H1 (cell line): ENCODE results near the gene SCAMP3. TPM values are rescaled to one million over a fixed set of nuclear protein-coding genes. Genes with fewer than 3 reads are reported as not detected.

Source experiments
- CTCF ChIA-PET: fragments of 300-600 bp; sonication (Branson Sonifier 250); formaldehyde crosslinking; loops from one replicate; lab custom pipeline; 2021; ENCODE audit not compliant: partially characterized antibody; lab: Charles Lee
- POLR2A ChIA-PET: fragments of 300-600 bp; sonication (Branson Sonifier 250); formaldehyde crosslinking; loops from one replicate; lab custom pipeline; 2021; ENCODE audit warnings: inconsistent platforms; ENCODE audit not compliant: partially characterized antibody; lab: Charles Lee
- DNase-seq, 2 experiments: peaks; one replicate each; pipeline versions ENCODE4 v3.0.0 to v3.0.0-alpha.2; 2010 to 2022; ENCODE audit warnings: low spot score in 2 of 2, low read depth in 1 of 2, mixed read lengths in 1 of 2
- FAIRE-seq: peaks from 2 replicates; lab custom pipeline; 2011; peaks lifted over from hg19 to GRCh38; lab: Jason Lieb, UNC
- H2AFZ ChIP-seq: 2 replicates; pipeline ENCODE4 v1.8.1; 2012; ENCODE audit warnings: low read length, inconsistent platforms
- H2AK5ac ChIP-seq: 2 replicates; pipeline ENCODE4 v1.6.1; 2013; ENCODE audit warnings: low read depth, low read length
- H2BK120ac ChIP-seq: replicated peaks from 2 replicates; pipeline ENCODE3; 2013; ENCODE audit warnings: low read depth, low read length, inconsistent platforms
- H2BK12ac ChIP-seq: 2 replicates; pipeline ENCODE4 v1.6.1; 2013; ENCODE audit warnings: low read depth, low read length
- H2BK15ac ChIP-seq: 2 replicates; pipeline ENCODE4 v1.6.1; 2013; ENCODE audit warnings: low read length
- H2BK20ac ChIP-seq: 2 replicates; pipeline ENCODE4 v1.6.1; 2013; ENCODE audit warnings: low read length
- H2BK5ac ChIP-seq: 2 replicates; pipeline ENCODE4 v1.6.1; 2013; ENCODE audit warnings: low read depth, low read length
- H3K14ac ChIP-seq: 2 replicates; pipeline ENCODE4 v1.6.1; 2013; ENCODE audit warnings: inconsistent platforms; ENCODE audit not compliant: insufficient read length
- H3K18ac ChIP-seq: 2 replicates; pipeline ENCODE4 v1.6.1; 2013; ENCODE audit warnings: low read length; ENCODE audit errors: extremely low read depth
- H3K23ac ChIP-seq: 2 replicates; pipeline ENCODE4 v1.6.1; 2013; ENCODE audit warnings: inconsistent platforms; ENCODE audit not compliant: insufficient read length
- H3K23me2 ChIP-seq: 2 replicates; pipeline ENCODE4 v1.6.1; 2013; ENCODE audit warnings: low read depth, low read length
- H3K27ac ChIP-seq: 2 replicates; pipeline ENCODE4 v1.6.1; 2011; ENCODE audit warnings: low read depth, low read length, inconsistent platforms
- H3K27me3 ChIP-seq, 4 experiments: replicated peaks in 1 of 4; 1 replicate in 1 of 4; 2 replicates in 3 of 4; pipeline versions ENCODE4 v1.6.1 to v1.8.1; 2011 to 2013; ENCODE audit warnings: low read length in 3 of 4, mild to moderate bottlenecking in 3 of 4, inconsistent platforms in 2 of 4, mixed read lengths in 2 of 4, moderate library complexity in 1 of 4; ENCODE audit not compliant: control insufficient read depth in 3 of 4, insufficient read depth in 3 of 4; ENCODE audit errors: extremely low read depth in 1 of 4
- H3K36me3 ChIP-seq, 4 experiments: 2 replicates each; pipeline versions ENCODE4 v1.6.1 to v1.8.1; 2011 to 2013; ENCODE audit warnings: mild to moderate bottlenecking in 4 of 4, low read length in 3 of 4, moderate library complexity in 2 of 4, control low read depth in 1 of 4, inconsistent platforms in 1 of 4; ENCODE audit not compliant: insufficient read depth in 4 of 4, control insufficient read depth in 2 of 4
- H3K4ac ChIP-seq: replicated peaks from 2 replicates; pipeline ENCODE3; 2013; ENCODE audit warnings: low read length, low read depth, mixed read lengths, inconsistent platforms; ENCODE audit not compliant: insufficient read length
- H3K4me1 ChIP-seq, 4 experiments: replicated peaks in 1 of 4; 1 replicate in 1 of 4; 2 replicates in 3 of 4; pipeline versions ENCODE4 v1.6.1 to v1.8.1; 2011 to 2013; ENCODE audit warnings: low read length in 3 of 4, inconsistent platforms in 2 of 4, mixed read lengths in 1 of 4; ENCODE audit not compliant: insufficient read depth in 4 of 4, control insufficient read depth in 3 of 4
- H3K4me2 ChIP-seq, 2 experiments: 2 replicates each; pipeline versions ENCODE4 v1.6.1 to v1.8.1; 2011 to 2013; ENCODE audit warnings: low read depth in 2 of 2, low read length in 2 of 2, control low read depth in 1 of 2, inconsistent platforms in 1 of 2, mild to moderate bottlenecking in 1 of 2; ENCODE audit not compliant: insufficient read depth in 1 of 2
- H3K4me3 ChIP-seq, 4 experiments: fragments of 200-600, 300-600 bp in 1 of 4; sonication (generic), shearing (Covaris generic), sonication (Bioruptor Twin) in 1 of 4; 2 replicates each; pipeline versions ENCODE4 v1.5.1 to v1.8.1; 2011 to 2016; ENCODE audit warnings: low read length in 4 of 4, low read depth in 3 of 4, control low read depth in 2 of 4, inconsistent platforms in 2 of 4, mild to moderate bottlenecking in 2 of 4, mixed read lengths in 1 of 4, moderate library complexity in 1 of 4; ENCODE audit not compliant: insufficient read depth in 2 of 4; ENCODE audit errors: extremely low read depth in 1 of 4
- H3K56ac ChIP-seq: replicated peaks from 2 replicates; pipeline ENCODE3; 2013; ENCODE audit warnings: low read depth, mild to moderate bottlenecking, mixed read lengths, low read length, inconsistent platforms; ENCODE audit not compliant: insufficient read length
- H3K79me1 ChIP-seq: 2 replicates; pipeline ENCODE4 v1.6.1; 2013; ENCODE audit warnings: low read depth, low read length, control low read depth
- H3K79me2 ChIP-seq, 2 experiments: 2 replicates each; pipeline versions ENCODE4 v1.6.1 to v1.8.1; 2012 to 2013; ENCODE audit warnings: low read length in 2 of 2, mild to moderate bottlenecking in 2 of 2, inconsistent platforms in 1 of 2; ENCODE audit not compliant: insufficient read depth in 2 of 2, control insufficient read depth in 1 of 2
- H3K9ac ChIP-seq, 4 experiments: replicated peaks in 1 of 4; 1 replicate in 1 of 4; 2 replicates in 3 of 4; pipeline versions ENCODE4 v1.6.1 to v1.8.1; 2011 to 2013; ENCODE audit warnings: low read depth in 3 of 4, low read length in 3 of 4, control low read depth in 2 of 4, mild to moderate bottlenecking in 2 of 4, moderate library complexity in 2 of 4, inconsistent platforms in 1 of 4; ENCODE audit errors: extremely low read depth in 1 of 4
- H3K9me3 ChIP-seq, 2 experiments: 2 replicates each; pipeline versions ENCODE4 v1.6.1 to v1.8.1; 2012 to 2013; ENCODE audit warnings: mild to moderate bottlenecking in 2 of 2, moderate library complexity in 2 of 2, control low read depth in 1 of 2, inconsistent platforms in 1 of 2, low read depth in 1 of 2, low read length in 1 of 2, mixed read lengths in 1 of 2; ENCODE audit not compliant: insufficient read depth in 2 of 2
- H4K20me1 ChIP-seq, 2 experiments: replicated peaks in 1 of 2; 2 replicates each; pipeline versions ENCODE3 to v1.8.1; 2011 to 2013; ENCODE audit warnings: inconsistent platforms in 2 of 2, low read length in 2 of 2, mild to moderate bottlenecking in 1 of 2; ENCODE audit not compliant: insufficient read depth in 2 of 2, control insufficient read depth in 1 of 2
- H4K5ac ChIP-seq: 2 replicates; pipeline ENCODE4 v1.6.1; 2013; ENCODE audit warnings: low read length, low read depth, mixed read lengths, inconsistent platforms; ENCODE audit not compliant: insufficient read length
- H4K8ac ChIP-seq: 2 replicates; pipeline ENCODE4 v1.8.0; 2013; ENCODE audit warnings: mild to moderate bottlenecking, moderate library complexity, low read length, inconsistent platforms; ENCODE audit not compliant: insufficient read depth; ENCODE audit errors: extremely low read depth
- H4K91ac ChIP-seq: replicated peaks from 2 replicates; pipeline ENCODE3; 2013; ENCODE audit warnings: low read length, mixed read lengths, inconsistent platforms; ENCODE audit not compliant: insufficient read length
- ATF2 ChIP-seq: IDR thresholded peaks from 2 replicates; pipeline ENCODE4 v1.6.1; 2012; ENCODE audit warnings: low read length, inconsistent platforms
- PHF8 ChIP-seq: fragments of 200-600 bp; sonication (generic); conservative IDR thresholded peaks from 2 replicates; pipeline ENCODE4 v1.7.1; 2012; ENCODE audit warnings: low read depth, mild to moderate bottlenecking, inconsistent platforms, low read length, moderate library complexity
- WGBS, 2 experiments: shearing (Covaris generic) in 1 of 2; methylation state at CpG; one replicate each; pipeline versions ENCODE4 v1.1.6 to v1.1.7; 2013 to 2015; ENCODE audit warnings: low lambda C conversion rate in 2 of 2, mixed read lengths in 2 of 2, inconsistent platforms in 1 of 2, low coverage in 1 of 2, missing lambda C conversion rate in 1 of 2; ENCODE audit not compliant: insufficient replicate concordance in 2 of 2, insufficient coverage in 1 of 2, insufficient read length in 1 of 2; ENCODE audit errors: extremely low coverage in 1 of 2, missing lambda C conversion rate in 1 of 2; 5-methylcytosine and 5-hydroxymethylcytosine counted together
- polyA plus RNA-seq, 7 experiments: library from polyadenylated mRNA; depleted of rRNA in 3 of 7; stranded (reverse) in 5 of 7; unstranded in 2 of 7; fragments of >200 nt in 5 of 7; fragments of 200-250 nt in 2 of 7; gene quantifications; 1 replicate in 5 of 7; 2 replicates in 1 of 7; 4 replicates in 1 of 7; pipeline versions ENCODE4 v1.2.1 to v1.2.3, GENCODE V29; 2011 to 2013; ENCODE audit warnings: missing spikeins in 2 of 7, mixed read lengths in 2 of 7
- total RNA-seq: library from RNA; stranded (reverse); fragmentation: NEBNext Ultra II Directional; extraction: Animal tissue kit (Norgen Biotek cat#: 25700); gene quantifications from 2 replicates; pipeline ENCODE4 v1.2.1, GENCODE V29; 2021

Gene SCAMP3
- total and polyA plus RNA-seq, 2 of the 8 experiments (the other 6 are each of a cell fraction or from before 2014, with no cell fraction given): 48.9 to 143 TPM

GRCh38 chr1:155256058-155256852 is 5.9 kb downstream of the SCAMP3 start:
- no peak overlapping the region for H2BK20ac ChIP-seq
- peaks cover 0 to 14% of the 10 kb centered on the region in 2 experiments; a peak in 1 of 4 replicates for H3K79me2 ChIP-seq
- H3K79me1 ChIP-seq: peaks cover 3% of the 10 kb centered on the region; the same call in 1 of the 2 replicates
- H3K23ac ChIP-seq: no peak overlapping the region
- no peak overlapping the region; the same call in 1 of the 2 replicates for H4K8ac ChIP-seq
- peaks cover 0 to 4% of the 10 kb centered on the region in 2 experiments for H4K20me1 ChIP-seq
- 84% methylated on average over 20 of the region's 20 CpGs; no CpG with 5 or more reads in 1 of the 2 experiments for WGBS, 2 experiments
- H2BK5ac ChIP-seq: no peak overlapping the region; the same call in 1 of the 2 replicates
- H2AK5ac ChIP-seq: no peak overlapping the region
- peak overlapping the region; percentile 41 for H4K91ac ChIP-seq
- ChIA-PET CTCF (interaction anchor here (0.8 to 15.2 kb wide), 7 partner anchors 9 to 66 kb away, joined by 3 to 227 read pairs (median 5); partner anchors contain the start of genes CLK2, FDPS and RUSC1), POLR2A (interaction anchor here (0.5 to 3.0 kb wide), 13 partner anchors 9 to 1421 kb away, joined by 3 to 19 read pairs (median 6); partner anchors contain the start of genes CLK2, HCN3, MTX1 and RUSC1)
- peak overlapping the region; percentile 51 for H3K4ac ChIP-seq
- 0 out of 2 replicates have a peak, but pooled peaks have one; percentile 7 for TF ChIP-seq PHF8
- TF ChIP-seq ATF2: no peak
- TF ChIP-seq, all 59 proteins: peak for 1
- no peak overlapping the region for H3K56ac ChIP-seq
- H2BK12ac ChIP-seq: 0 out of 2 replicates have a peak overlapping the region, but pooled peaks have one; percentile 27
- DNase-seq: peak in 1 of 2 experiments; percentile 48
- H3K9me3 ChIP-seq: no peaks in the 10 kb centered on the region
- H4K5ac ChIP-seq: no peak overlapping the region
- H3K23me2 ChIP-seq: peaks cover 12% of the 10 kb centered on the region; the same call in 1 of the 2 replicates
- no peak overlapping the region for H3K27ac ChIP-seq
- H3K36me3 ChIP-seq: peaks cover 0 to 6% (median 2%) of the 10 kb centered on the region in 4 experiments; a peak in 2 of 8 replicates
- no peak overlapping the region for H3K14ac ChIP-seq
- H2BK120ac ChIP-seq: no peak overlapping the region
- no peak for FAIRE-seq
- no peak overlapping the region; a peak in 1 of 7 replicates for H3K9ac ChIP-seq
- no peak overlapping the region for H2AFZ ChIP-seq
- peaks cover 5 to 24% (median 17%) of the 10 kb centered on the region in 4 experiments for H3K4me1 ChIP-seq
- no peak overlapping the region; the same call in 1 of the 2 replicates for H2BK15ac ChIP-seq
- no peak overlapping the region for H3K18ac ChIP-seq
- H3K4me2 ChIP-seq: peak overlapping the region; percentile 79 to 88
- H3K4me3 ChIP-seq: peak overlapping the region; percentile 57 to 91 (median 76); a peak in 6 of 8 replicates
- H3K27me3 ChIP-seq: no peaks in the 10 kb centered on the region
